ENCODE measurements around the gene CTSS.

The CTSS gene

DNA sequence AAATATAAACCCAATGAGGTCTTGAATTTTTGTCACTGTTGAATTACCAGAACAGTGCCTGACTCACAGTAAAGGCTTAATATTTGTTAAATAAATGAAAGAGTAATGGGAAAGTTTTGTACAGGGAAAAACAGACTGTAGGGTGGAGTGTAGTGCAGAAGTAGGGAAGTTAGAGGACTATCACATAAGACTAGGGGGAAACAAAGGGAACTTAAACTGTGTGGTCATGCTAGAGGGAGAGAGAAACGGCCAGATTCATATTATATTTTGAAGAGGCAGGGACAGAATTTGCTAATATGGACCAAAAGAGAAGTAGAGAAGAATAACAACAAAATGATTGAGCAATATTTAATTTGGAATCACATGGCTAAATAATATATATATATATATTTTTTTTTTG, 27.6 kb upstream of the CTSS start:
- TF ChIP-seq CTCF (conservative IDR thresholded peaks at IDR 0.05; ENCODE audit: low read depth, low read length) = no peak
- H3K4me3 ChIP-seq (ENCODE audit: low read length) = no peak overlapping the region
- no peak for DNase-seq (ENCODE audit: low read depth)

DNA sequence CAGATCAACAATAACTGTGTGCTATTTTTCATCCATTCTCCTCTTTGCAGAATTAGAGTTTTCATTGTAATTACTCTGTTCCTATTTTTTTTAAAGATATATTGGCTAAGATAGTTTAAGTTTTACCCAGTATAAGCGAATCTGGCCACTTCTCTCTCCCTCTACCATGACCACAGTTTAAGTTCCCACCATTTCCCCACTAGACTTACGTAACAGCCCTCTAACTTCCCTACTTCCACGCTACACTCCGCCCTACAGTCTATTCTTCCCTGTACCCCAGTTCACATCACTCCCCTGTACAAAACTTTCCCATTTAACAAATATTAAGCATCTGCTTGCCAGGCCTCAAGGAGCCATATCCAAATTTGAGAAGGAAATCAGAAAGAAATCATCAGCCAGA, 26.0 kb upstream of the CTSS start:
- DNase-seq (ENCODE audit: low read depth) = no peak
- H3K4me3 ChIP-seq (ENCODE audit: low read length) = no peak overlapping the region
- no peak for TF ChIP-seq CTCF (conservative IDR thresholded peaks at IDR 0.05; ENCODE audit: low read depth, low read length)

GRCh38 chr1:150789396-150789795, 23.8 kb upstream of the CTSS start:
- no peak for TF ChIP-seq CTCF (conservative IDR thresholded peaks at IDR 0.05; ENCODE audit: low read depth, low read length)
- DNase-seq (ENCODE audit: low read depth) = no peak

DNA sequence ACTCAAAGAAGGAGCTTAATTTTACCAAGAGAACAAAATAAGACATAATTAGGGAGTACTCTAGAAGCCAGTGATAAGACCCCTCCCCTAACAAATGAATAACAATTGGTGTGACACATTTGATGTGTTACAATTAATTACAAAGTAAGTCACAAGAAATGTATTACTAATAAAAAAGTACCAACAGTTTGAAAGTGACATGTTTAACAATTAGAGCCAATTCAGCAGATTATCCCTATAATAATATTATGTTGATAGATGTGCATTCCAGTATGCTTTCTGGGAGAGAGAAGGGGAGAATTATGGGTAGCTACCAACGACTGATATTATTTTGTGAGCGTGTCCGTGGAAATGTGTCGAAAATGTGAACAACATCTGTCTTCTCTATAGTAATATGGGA, 23.4 kb upstream of the CTSS start:
- no peak for TF ChIP-seq CTCF (conservative IDR thresholded peaks at IDR 0.05; ENCODE audit: low read depth, low read length)
- H3K4me3 ChIP-seq (ENCODE audit: low read length) = no peak overlapping the region
- DNase-seq (ENCODE audit: low read depth) = no peak

More at GRCh38 chr1:150789396-150789795, 23.8 kb upstream of the CTSS start:
- no peak overlapping the region for H3K4me3 ChIP-seq (ENCODE audit: low read length)

DNA sequence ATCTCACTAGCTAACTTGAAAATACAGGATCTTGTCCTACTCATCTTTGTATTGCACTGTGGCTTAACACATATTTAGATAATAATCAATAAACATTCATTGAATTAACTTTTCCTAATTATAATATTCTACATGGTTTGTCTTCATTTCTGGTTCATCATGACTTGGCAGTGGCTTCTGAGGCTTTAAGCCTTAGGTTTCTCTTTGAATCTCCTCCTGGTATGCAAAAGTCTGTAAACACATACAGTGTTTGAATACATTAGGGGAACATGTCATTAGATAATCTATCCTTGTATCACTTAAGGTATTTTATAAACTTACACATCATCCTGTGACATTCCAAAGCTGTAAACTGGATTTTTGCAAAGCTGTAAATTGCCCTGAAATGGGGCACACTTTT, 21.9 kb upstream of the CTSS start:
- H3K4me3 ChIP-seq (ENCODE audit: low read length) = no peak overlapping the region
- no peak for DNase-seq (ENCODE audit: low read depth)
- TF ChIP-seq CTCF (conservative IDR thresholded peaks at IDR 0.05; ENCODE audit: low read depth, low read length) = no peak

- no peak for DNase-seq (ENCODE audit: low read depth)
- H3K4me3 ChIP-seq (ENCODE audit: low read length) = no peak overlapping the region
- TF ChIP-seq CTCF (conservative IDR thresholded peaks at IDR 0.05; ENCODE audit: low read depth, low read length) = no peak
Measured at GRCh38 chr1:150780510-150780909, 14.9 kb upstream of the CTSS start.

- DNase-seq (ENCODE audit: low read depth) = no peak
- TF ChIP-seq CTCF (conservative IDR thresholded peaks at IDR 0.05; ENCODE audit: low read depth, low read length) = no peak
- no peak overlapping the region for H3K4me3 ChIP-seq (ENCODE audit: low read length)
Measured at GRCh38 chr1:150778409-150778808, 12.8 kb upstream of the CTSS start.
